ENCODE results near the gene UBE2U.

Gene UBE2U

GRCh38 chr1:64296459-64296858 lies 93.0 kb downstream of the UBE2U start:
- no peak for DNase-seq

- DNase-seq, result no peak
Measured at GRCh38 chr1:64302194-64302593, 98.8 kb downstream of the UBE2U start.

- no peak for DNase-seq
Measured at GRCh38 chr1:64302971-64303370, 99.5 kb downstream of the UBE2U start.

- no peak for DNase-seq
Measured at GRCh38 chr1:64304823-64305222, 101.4 kb downstream of the UBE2U start.

- DNase-seq, result no peak
Measured at GRCh38 chr1:64308866-64309265, 105.4 kb downstream of the UBE2U start.

GRCh38 chr1:64309431-64309831 lies 106.0 kb downstream of the UBE2U start:
- DNase-seq, result no peak

- no peak for DNase-seq
Measured at GRCh38 chr1:64310760-64311159, 107.3 kb downstream of the UBE2U start.

GRCh38 chr1:64312431-64312830 lies 109.0 kb downstream of the UBE2U start:
- no peak for DNase-seq

GRCh38 chr1:64315402-64315801 lies 112.0 kb downstream of the UBE2U start:
- no peak for DNase-seq
